Bronchial epithelial cell (primary cell): ENCODE measurements around the gene OR7G2. TPM values are rescaled to one million over a fixed set of nuclear protein-coding genes. Genes with fewer than 3 reads are reported as not detected.
A peak's percentile ranks its signal among the peaks of the same experiment; 100 is the strongest.
"Not testable (repeated sequence)": the region's sequence is repeated elsewhere in the genome, so short reads cannot be mapped to it uniquely, and the experiment has no call there.

Experiments used
- DNase-seq: peaks from one replicate; pipeline ENCODE4 v3.0.0-alpha.2; 2010; ENCODE audit warnings: low read depth
- FAIRE-seq: peaks from 2 replicates; lab custom pipeline; 2011; peaks lifted over from hg19 to GRCh38; lab: Jason Lieb, UNC
- H3K27me3 ChIP-seq: 2 replicates; pipeline ENCODE4 v1.5.1; 2011; ENCODE audit warnings: low read length; ENCODE audit not compliant: control insufficient read depth, insufficient read depth
- H3K36me3 ChIP-seq: 2 replicates; pipeline ENCODE4 v1.5.1; 2011; ENCODE audit warnings: low read length; ENCODE audit not compliant: control insufficient read depth, insufficient read depth
- H3K4me3 ChIP-seq: 2 replicates; pipeline ENCODE4 v1.5.1; 2011; ENCODE audit warnings: mild to moderate bottlenecking, low read depth, low read length, control low read depth
- CTCF ChIP-seq: IDR thresholded peaks from 2 replicates; pipeline ENCODE4 v1.5.1; 2011; ENCODE audit warnings: mild to moderate bottlenecking, moderate library complexity, low read length, control low read depth, inconsistent platforms; ENCODE audit not compliant: insufficient read depth, severe bottlenecking
- total RNA-seq: library from RNA; depleted of rRNA; stranded (reverse); fragments of >200 nt; gene quantifications from 2 replicates; pipeline ENCODE4 v1.2.1, GENCODE V29; 2014

The OR7G2 gene
- total RNA-seq, 1 donor from 2014 or later, result not detected

DNA sequence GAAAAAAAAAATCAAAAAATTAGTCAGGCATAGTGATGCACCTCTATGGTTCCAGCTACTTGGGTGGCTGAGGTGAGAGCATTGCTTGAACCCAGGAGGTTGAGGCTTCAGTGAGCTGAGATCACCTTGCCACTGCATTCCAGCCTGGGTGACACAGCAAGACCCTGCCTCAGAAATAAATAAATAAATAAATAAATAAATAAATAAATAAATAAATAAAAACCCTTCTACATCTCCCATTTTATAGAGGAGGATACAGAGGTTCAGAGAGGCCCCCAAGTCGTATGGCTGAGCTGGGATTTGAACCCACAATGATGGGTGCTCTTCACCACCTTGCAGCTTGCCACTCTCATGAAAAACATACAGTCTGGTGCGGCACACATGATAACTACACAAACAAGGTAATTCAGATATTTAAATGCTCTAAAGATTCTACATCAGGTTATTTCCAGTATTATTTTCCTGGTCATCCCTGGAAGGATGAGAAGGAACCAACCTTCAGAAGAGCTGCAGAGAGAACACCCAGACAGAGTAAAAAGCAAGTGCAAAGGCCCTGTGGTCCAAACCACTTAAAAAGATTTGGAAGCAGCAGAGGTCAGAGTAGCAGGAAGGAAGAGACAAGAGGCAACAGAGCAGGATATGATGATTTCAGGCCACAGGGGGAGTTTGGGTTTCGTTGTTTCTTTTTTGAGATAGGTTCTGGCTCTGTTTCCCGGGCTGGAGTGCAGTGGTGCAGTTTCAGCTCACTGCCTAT is 49.6 kb downstream of the OR7G2 start:
- DNase-seq, result no peak
- no peak for TF ChIP-seq CTCF
- H3K27me3 ChIP-seq, result no peaks in the 10 kb centered on the region
- no peak for FAIRE-seq
- H3K36me3 ChIP-seq, result no peaks in the 10 kb centered on the region
- H3K4me3 ChIP-seq, result no peak overlapping the region

GRCh38 chr19:9056131-9056530 is 51.1 kb downstream of the OR7G2 start:
- H3K27me3 ChIP-seq, H3K4me3 ChIP-seq, FAIRE-seq, H3K36me3 ChIP-seq, DNase-seq: not testable (repeated sequence)

- DNase-seq (peak; percentile 61), FAIRE-seq (no peak)
- no peak overlapping the region for H3K4me3 ChIP-seq
- H3K27me3 ChIP-seq, result no peaks in the 10 kb centered on the region
- no peak for TF ChIP-seq CTCF
- no peaks in the 10 kb centered on the region for H3K36me3 ChIP-seq
Measured at GRCh38 chr19:9054765-9055164, 52.5 kb downstream of the OR7G2 start.

- TF ChIP-seq CTCF, result no peak
- no peak overlapping the region for H3K4me3 ChIP-seq
- H3K36me3 ChIP-seq, result no peaks in the 10 kb centered on the region
- H3K27me3 ChIP-seq, result no peaks in the 10 kb centered on the region
- no peak for FAIRE-seq
- no peak for DNase-seq
Measured at GRCh38 chr19:9054207-9054606, 53.1 kb downstream of the OR7G2 start.

DNA sequence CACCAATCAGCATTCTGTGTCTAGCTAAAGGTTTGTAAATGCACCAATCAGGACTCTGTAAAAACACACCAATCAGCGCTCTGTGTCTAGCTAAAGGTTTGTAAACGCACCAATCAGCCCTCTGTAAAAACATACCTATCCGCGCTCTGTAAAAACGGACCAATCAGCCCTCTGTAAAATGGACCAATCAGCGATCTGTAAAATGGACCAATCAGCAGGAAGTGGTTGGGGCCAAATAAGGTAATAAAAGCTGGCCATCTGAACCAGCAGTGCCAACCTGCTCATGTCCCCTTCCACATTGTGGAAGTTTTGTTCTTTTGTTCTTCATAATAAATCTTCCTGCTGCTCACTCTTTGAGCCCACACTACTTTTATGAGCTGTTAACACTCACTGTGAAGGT is 53.6 kb downstream of the OR7G2 start:
- H3K36me3 ChIP-seq, DNase-seq, FAIRE-seq, H3K27me3 ChIP-seq, H3K4me3 ChIP-seq: not testable (repeated sequence)

DNA sequence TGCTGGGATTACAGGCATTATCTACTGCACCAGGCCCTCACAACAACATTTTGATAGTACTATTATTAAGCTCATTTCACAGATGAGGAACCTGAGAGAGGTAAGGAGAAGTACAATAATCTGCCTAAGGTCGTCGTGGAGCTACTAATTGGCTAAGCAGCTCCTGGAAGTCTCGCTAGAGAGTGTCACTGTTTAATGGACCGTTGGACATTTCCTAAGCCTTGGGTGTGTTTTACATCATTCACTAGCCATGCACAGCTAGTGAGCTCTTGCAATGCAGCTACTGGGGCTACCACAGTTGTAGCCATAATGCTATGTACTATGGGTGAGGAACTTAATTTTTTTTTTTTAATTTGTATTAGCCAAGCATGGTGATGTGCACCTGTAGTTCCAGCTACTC is 54.4 kb downstream of the OR7G2 start:
- TF ChIP-seq CTCF, result no peak
- no peaks in the 10 kb centered on the region for H3K36me3 ChIP-seq
- no peak for DNase-seq
- no peak for FAIRE-seq
- H3K27me3 ChIP-seq, result no peaks in the 10 kb centered on the region
- H3K4me3 ChIP-seq, result no peak overlapping the region

Other genes starting within 250 kb of the OR7G2 start
- gene MUC16, start 97.1 kb downstream of the OR7G2 start, total RNA-seq, result 0.26 TPM in 2 replicates
- not detected in 2 replicates for gene OR1M1, start 20.4 kb downstream of the OR7G2 start, total RNA-seq
- not detected in 2 replicates for gene OR7G1, start 8.3 kb upstream of the OR7G2 start, total RNA-seq
- gene OR7G3, start 19.5 kb upstream of the OR7G2 start, total RNA-seq, result not detected in 2 replicates
- 11.6 and 15.4 TPM in 2 replicates for gene ZNF317, start 32.9 kb upstream of the OR7G2 start, total RNA-seq
- not detected in 2 replicates for gene OR7D2, start 71.5 kb upstream of the OR7G2 start, total RNA-seq
- not detected in 2 replicates for gene OR7D4, start 112.1 kb upstream of the OR7G2 start, total RNA-seq
- not detected in 2 replicates for gene OR7E24, start 143.5 kb upstream of the OR7G2 start, total RNA-seq
- 8.8 and 11.6 TPM in 2 replicates for gene ZNF699, start 202.4 kb upstream of the OR7G2 start, total RNA-seq
- gene ZNF559, start 216.7 kb upstream of the OR7G2 start, total RNA-seq, result 10.8 and 12.1 TPM in 2 replicates